T-helper 1 cell treated with Interleukin-12 subunit alpha and Interleukin-12 subunit beta and Interleukin-4 antibody, amounts not matched to agents 30 ng/mL and 1 ng/mL, for 36 hours (primary cell): ENCODE results near the gene ANO3. TPM values are rescaled to one million over a fixed set of nuclear protein-coding genes. Genes with fewer than 3 reads are reported as not detected.

Source experiments
- intact Hi-C: fragments of 100-400 bp; cut with micrococcal nuclease; formaldehyde crosslinking; loops from one replicate; pipeline ENCODE4 v1.15.1; 2024
- total RNA-seq: library from RNA; stranded (reverse); gene quantifications from 2 replicates; pipeline ENCODE4 v1.2.3, GENCODE V29; 2022

Gene ANO3
- total RNA-seq, 1 donor from 2014 or later, result not detected

- intact Hi-C loops, result no loop called here
These were observed 372.3 kb downstream of the ANO3 start for GRCh38 chr11:26704249-26704648.

- intact Hi-C loops, result no loop called here
These were observed 374.3 kb downstream of the ANO3 start for GRCh38 chr11:26706181-26706580.

DNA sequence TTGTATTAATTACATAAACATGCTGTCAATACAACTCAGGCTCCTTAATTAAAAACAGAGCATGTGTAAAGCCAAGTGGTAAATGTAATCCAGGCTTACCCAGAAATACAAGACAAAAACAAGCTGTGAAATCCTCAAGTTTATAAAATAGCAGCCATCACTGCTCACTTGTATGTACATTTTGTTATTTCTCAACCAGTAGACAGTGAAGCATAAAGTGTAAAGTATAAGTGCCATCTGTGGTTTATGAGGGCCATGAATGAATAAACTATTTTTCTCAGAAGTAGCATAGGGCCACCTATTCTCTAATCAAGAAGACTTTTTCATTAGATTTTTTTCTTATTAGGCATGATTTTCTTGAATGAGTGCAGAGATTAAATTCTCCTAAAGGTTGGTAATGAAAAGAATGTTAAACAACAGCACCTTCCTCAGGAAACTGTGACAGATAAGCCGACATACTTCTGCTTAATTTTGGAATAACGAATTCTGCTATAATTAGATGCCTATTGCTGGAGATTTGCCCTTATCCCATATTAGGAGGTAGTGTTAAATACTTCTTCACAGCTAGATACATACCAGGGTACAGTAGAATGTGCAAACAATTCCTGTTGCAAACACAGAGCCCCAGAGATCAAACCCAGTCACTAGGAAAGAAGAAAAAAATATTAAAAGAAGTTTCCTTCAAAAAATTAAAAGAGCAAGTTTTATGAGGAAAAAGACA is 377.0 kb downstream of the ANO3 start:
- intact Hi-C loops, result no loop called here

- intact Hi-C loops, result no loop called here
These were observed 378.6 kb downstream of the ANO3 start for GRCh38 chr11:26710489-26710888.

- intact Hi-C loops, result no loop called here
These were observed 380.6 kb downstream of the ANO3 start for GRCh38 chr11:26712497-26712896.

Other genes with a start within 250 kb of the ANO3 start
- not detected in 2 replicates for gene MUC15, start 240.1 kb downstream of the ANO3 start, total RNA-seq